ENCODE data around the gene PGAP3. TPM values are rescaled to one million over a fixed set of nuclear protein-coding genes. Genes with fewer than 3 reads are reported as not detected.

Gene PGAP3
- total RNA-seq, 1 experiment from 2014 or later = 21.8 TPM

DNA sequence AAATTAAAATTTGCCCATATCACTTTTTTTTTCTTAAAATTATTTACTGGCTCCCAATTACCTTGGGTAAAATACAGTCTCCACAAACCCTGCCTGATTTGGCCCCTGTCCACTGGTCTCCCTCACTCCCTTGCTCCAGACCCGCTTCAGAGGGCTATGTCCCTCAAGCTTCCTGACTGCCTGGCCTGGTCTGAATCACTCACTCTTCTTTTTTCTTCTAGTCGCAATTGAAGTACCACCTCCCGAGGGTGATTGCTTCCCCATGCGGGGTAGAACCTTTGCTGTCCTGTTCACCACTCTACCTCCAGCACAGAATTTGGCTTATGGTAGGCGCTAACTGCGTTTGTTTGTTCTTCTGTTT is 598 bp upstream of the PGAP3 start:
- no peak for DNase-seq (ENCODE audit: low read depth, low spot score)
- Histone ChIP-seq H3K4me1 (ENCODE audit: control insufficient read depth, insufficient read depth, low read length) (0 out of 2 replicates have a peak, but pooled peaks cover 3% of the 10 kb centered on the region), H3K27ac (ENCODE audit: low read length) (peak overlapping the region; percentile 83), H3K36me3 (ENCODE audit: control insufficient read depth, insufficient read depth, low read length) (no peaks in the 10 kb centered on the region; the same call in 1 of the 2 replicates), H3K9me3 (ENCODE audit: control insufficient read depth, insufficient read depth, low read depth, low read length) (peaks cover 4% of the 10 kb centered on the region; the same call in 1 of the 2 replicates), H3K4me3 (ENCODE audit: low read depth in 2 of 2, low read length in 2 of 2) (peak overlapping the region; percentile 56 to 78), H3K27me3 (ENCODE audit: control insufficient read depth, insufficient read depth, low read length) (no peaks in the 10 kb centered on the region)
- ChIA-PET POLR2A (no interaction called here), CTCF (interaction anchor here (0.5 kb wide), 1 partner anchor 42 kb away, joined by 10 read pairs; the partner anchor contains the start of gene MIEN1)
- TF ChIP-seq SIN3A (IDR thresholded peaks at IDR 0.05; ENCODE audit: borderline replicate concordance, insufficient read depth, low read depth, low read length) = no peak
- TF ChIP-seq, protein P1, sequence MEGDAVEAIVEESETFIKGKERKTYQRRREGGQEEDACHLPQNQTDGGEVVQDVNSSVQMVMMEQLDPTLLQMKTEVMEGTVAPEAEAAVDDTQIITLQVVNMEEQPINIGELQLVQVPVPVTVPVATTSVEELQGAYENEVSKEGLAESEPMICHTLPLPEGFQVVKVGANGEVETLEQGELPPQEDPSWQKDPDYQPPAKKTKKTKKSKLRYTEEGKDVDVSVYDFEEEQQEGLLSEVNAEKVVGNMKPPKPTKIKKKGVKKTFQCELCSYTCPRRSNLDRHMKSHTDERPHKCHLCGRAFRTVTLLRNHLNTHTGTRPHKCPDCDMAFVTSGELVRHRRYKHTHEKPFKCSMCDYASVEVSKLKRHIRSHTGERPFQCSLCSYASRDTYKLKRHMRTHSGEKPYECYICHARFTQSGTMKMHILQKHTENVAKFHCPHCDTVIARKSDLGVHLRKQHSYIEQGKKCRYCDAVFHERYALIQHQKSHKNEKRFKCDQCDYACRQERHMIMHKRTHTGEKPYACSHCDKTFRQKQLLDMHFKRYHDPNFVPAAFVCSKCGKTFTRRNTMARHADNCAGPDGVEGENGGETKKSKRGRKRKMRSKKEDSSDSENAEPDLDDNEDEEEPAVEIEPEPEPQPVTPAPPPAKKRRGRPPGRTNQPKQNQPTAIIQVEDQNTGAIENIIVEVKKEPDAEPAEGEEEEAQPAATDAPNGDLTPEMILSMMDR (IDR thresholded peaks at IDR 0.05) = no peak
- intact Hi-C loops (cut with micrococcal nuclease; ENCODE audit: unreplicated experiment) (no loop called here), in situ Hi-C loops (cut with HindIII; ENCODE audit: low pct_unique_long_range_greater_than_20kb, low sequenced_read_pairs) (no loop called here)
- ATAC-seq = no peak
- BruUV-seq (replicated peaks) = no TSS peak

DNA sequence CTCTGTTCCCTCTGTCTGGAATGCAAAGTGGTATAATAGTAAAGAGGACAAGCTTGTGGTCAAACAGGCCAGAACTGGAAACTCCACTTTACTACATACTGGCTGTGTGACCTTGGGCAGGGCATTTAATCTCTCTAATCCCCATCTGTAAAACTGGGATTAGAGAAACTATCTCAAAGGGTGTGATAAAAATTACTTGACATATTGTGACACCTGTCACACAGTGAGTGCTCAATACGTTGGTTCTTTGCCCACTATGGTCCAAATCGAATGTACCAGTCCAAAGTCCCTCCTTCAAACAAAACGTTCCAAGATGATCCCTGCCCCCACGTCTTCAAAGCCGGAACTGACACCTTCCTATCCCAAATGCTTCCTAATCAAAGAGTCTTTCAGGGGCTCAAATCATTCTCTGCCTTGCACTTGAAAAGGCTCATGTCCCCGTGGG is 734 bp downstream of the PGAP3 start:
- H3K27me3 ChIP-seq (ENCODE audit: control insufficient read depth, insufficient read depth, low read length) = no peaks in the 10 kb centered on the region
- H3K27ac ChIP-seq (ENCODE audit: low read length) = peak overlapping the region; percentile 83
- DNase-seq (ENCODE audit: low read depth, low spot score) (no peak), ATAC-seq (no peak)
- ChIA-PET CTCF (no interaction called here), POLR2A (no interaction called here)
- H3K9me3 ChIP-seq (ENCODE audit: control insufficient read depth, insufficient read depth, low read depth, low read length) = peaks cover 4% of the 10 kb centered on the region; the same call in 1 of the 2 replicates
- no peak for TF ChIP-seq SIN3A (IDR thresholded peaks at IDR 0.05; ENCODE audit: borderline replicate concordance, insufficient read depth, low read depth, low read length)
- TF ChIP-seq POLR2AphosphoS5 (IDR thresholded peaks at IDR 0.05; ENCODE audit: low read depth, low read length) = no peak
- TF ChIP-seq, protein P1 (IDR thresholded peaks at IDR 0.05) = no peak
- H3K4me1 ChIP-seq (ENCODE audit: control insufficient read depth, insufficient read depth, low read length) = 0 out of 2 replicates have a peak, but pooled peaks cover 3% of the 10 kb centered on the region
- in situ Hi-C loops (cut with HindIII; ENCODE audit: low pct_unique_long_range_greater_than_20kb, low sequenced_read_pairs) (no loop called here), intact Hi-C loops (cut with micrococcal nuclease; ENCODE audit: unreplicated experiment) (no loop called here)
- BruUV-seq (replicated peaks) = no TSS peak
- peak overlapping the region; percentile 56 to 78 for H3K4me3 ChIP-seq (ENCODE audit: low read depth in 2 of 2, low read length in 2 of 2)
- no peaks in the 10 kb centered on the region; the same call in 1 of the 2 replicates for H3K36me3 ChIP-seq (ENCODE audit: control insufficient read depth, insufficient read depth, low read length)

DNA sequence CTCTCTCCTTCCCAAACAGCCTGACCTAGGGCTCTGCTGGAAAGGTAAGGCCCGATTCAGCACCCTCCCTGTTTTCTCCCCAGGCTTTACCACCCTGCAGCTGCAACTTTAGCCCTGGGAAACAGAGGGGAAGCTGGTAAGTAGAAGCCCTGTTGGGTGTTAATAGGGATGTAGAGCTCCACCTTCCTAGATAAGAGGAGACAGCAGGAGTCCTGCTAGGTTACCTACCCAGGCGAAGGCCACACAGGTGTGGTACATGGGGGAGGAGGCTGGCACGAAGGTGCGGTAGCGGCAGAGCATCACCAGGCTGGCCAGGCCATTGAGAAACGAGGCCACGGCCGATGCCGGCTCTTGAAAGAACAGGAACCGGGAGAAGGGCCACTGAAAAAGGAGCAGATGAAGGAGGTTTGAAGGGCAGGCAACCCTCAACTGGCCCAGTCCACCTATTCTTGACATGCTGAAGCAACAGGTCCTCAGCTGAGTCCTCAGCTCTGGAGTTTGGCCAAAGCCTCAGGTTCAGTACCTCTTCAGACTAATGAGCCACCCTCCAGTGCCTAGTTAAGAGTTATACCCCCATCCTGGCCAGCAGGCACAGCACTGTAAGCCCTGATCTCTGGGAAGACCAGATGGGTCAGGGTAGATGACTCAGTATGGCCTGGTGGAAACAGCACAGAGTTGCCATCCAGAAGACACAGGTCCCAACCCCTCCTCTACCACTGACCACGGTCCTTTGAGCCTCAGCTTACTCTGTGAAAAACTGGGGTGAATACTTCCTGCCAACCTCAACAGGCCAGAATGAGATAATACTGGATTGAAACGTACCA is 3.3 kb downstream of the PGAP3 start:
- no TSS peak for BruUV-seq (replicated peaks)
- H3K9me3 ChIP-seq (ENCODE audit: control insufficient read depth, insufficient read depth, low read depth, low read length) = peaks cover 4% of the 10 kb centered on the region; the same call in 1 of the 2 replicates
- no peak overlapping the region for H3K27ac ChIP-seq (ENCODE audit: low read length)
- intact Hi-C loops (cut with micrococcal nuclease; ENCODE audit: unreplicated experiment) (no loop called here), in situ Hi-C loops (cut with HindIII; ENCODE audit: low pct_unique_long_range_greater_than_20kb, low sequenced_read_pairs) (no loop called here)
- DNase-seq (ENCODE audit: low read depth, low spot score) = no peak
- H3K36me3 ChIP-seq (ENCODE audit: control insufficient read depth, insufficient read depth, low read length) = no peaks in the 10 kb centered on the region; the same call in 1 of the 2 replicates
- ChIA-PET CTCF (interaction anchor here (0.6 kb wide), 2 partner anchors 16 to 38 kb away, joined by 4 to 6 read pairs; partner anchors contain the start of gene PNMT), POLR2A (interaction anchor here (0.6 to 0.7 kb wide), 3 partner anchors 16 to 22 kb away, joined by 4 to 16 read pairs (median 6); no protein-coding TSS in a partner anchor)
- no peaks in the 10 kb centered on the region for H3K27me3 ChIP-seq (ENCODE audit: control insufficient read depth, insufficient read depth, low read length)
- H3K4me1 ChIP-seq (ENCODE audit: control insufficient read depth, insufficient read depth, low read length) = 0 out of 2 replicates have a peak, but pooled peaks cover 3% of the 10 kb centered on the region
- TF ChIP-seq SIN3A (IDR thresholded peaks at IDR 0.05; ENCODE audit: borderline replicate concordance, insufficient read depth, low read depth, low read length) = no peak
- TF ChIP-seq, protein P2, sequence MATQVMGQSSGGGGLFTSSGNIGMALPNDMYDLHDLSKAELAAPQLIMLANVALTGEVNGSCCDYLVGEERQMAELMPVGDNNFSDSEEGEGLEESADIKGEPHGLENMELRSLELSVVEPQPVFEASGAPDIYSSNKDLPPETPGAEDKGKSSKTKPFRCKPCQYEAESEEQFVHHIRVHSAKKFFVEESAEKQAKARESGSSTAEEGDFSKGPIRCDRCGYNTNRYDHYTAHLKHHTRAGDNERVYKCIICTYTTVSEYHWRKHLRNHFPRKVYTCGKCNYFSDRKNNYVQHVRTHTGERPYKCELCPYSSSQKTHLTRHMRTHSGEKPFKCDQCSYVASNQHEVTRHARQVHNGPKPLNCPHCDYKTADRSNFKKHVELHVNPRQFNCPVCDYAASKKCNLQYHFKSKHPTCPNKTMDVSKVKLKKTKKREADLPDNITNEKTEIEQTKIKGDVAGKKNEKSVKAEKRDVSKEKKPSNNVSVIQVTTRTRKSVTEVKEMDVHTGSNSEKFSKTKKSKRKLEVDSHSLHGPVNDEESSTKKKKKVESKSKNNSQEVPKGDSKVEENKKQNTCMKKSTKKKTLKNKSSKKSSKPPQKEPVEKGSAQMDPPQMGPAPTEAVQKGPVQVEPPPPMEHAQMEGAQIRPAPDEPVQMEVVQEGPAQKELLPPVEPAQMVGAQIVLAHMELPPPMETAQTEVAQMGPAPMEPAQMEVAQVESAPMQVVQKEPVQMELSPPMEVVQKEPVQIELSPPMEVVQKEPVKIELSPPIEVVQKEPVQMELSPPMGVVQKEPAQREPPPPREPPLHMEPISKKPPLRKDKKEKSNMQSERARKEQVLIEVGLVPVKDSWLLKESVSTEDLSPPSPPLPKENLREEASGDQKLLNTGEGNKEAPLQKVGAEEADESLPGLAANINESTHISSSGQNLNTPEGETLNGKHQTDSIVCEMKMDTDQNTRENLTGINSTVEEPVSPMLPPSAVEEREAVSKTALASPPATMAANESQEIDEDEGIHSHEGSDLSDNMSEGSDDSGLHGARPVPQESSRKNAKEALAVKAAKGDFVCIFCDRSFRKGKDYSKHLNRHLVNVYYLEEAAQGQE (IDR thresholded peaks at IDR 0.05; ENCODE audit: insufficient read depth in 1 of 2, low read depth in 2 of 2, low read length in 1 of 2) = no peak
- TF ChIP-seq TCF7L2 (IDR thresholded peaks at IDR 0.05; ENCODE audit: low read depth, low read length) = no peak
- TF ChIP-seq, protein P1 (IDR thresholded peaks at IDR 0.05) = no peak
- TF ChIP-seq POLR2AphosphoS5 (IDR thresholded peaks at IDR 0.05; ENCODE audit: low read depth, low read length) = no peak
- ATAC-seq = no peak
- H3K4me3 ChIP-seq (ENCODE audit: low read depth in 2 of 2, low read length in 2 of 2) = no peak overlapping the region
